ENCODE results near the gene FLVCR2. TPM values are rescaled to one million over a fixed set of nuclear protein-coding genes. Genes with fewer than 3 reads are reported as not detected.

Gene FLVCR2
- polyA plus RNA-seq, 1 of the 3 experiments (the other 2 are of a cell fraction), result 0.05 TPM

GRCh38 chr14:75609116-75609515, 30.7 kb downstream of the FLVCR2 start (continued):
- TF ChIP-seq GATA2 (CRISPR knock-in tag; IDR thresholded peaks at IDR 0.05), result no peak
- TF ChIP-seq IRF3 (IDR thresholded peaks at IDR 0.05; ENCODE audit: low read depth, low read length), result no peak
- TF ChIP-seq NRF1 (IDR thresholded peaks at IDR 0.05; ENCODE audit: low read depth, low read length), result no peak
- no peak for TF ChIP-seq USF2 (IDR thresholded peaks at IDR 0.05; ENCODE audit: borderline replicate concordance, low read depth, low read length)
- TF ChIP-seq RCOR1 (IDR thresholded peaks at IDR 0.05; ENCODE audit: low read length), result no peak
- TF ChIP-seq SIN3A (IDR thresholded peaks at IDR 0.05; ENCODE audit: borderline replicate concordance, low read depth, low read length), result no peak

- peaks cover 42% of the 10 kb centered on the region for H3K27me3 ChIP-seq (ENCODE audit: insufficient read depth)
- no peak overlapping the region for H3K27ac ChIP-seq (ENCODE audit: low read depth in 2 of 2, low read length in 1 of 2)
- no peaks in the 10 kb centered on the region for H3K9me2 ChIP-seq
- no peaks in the 10 kb centered on the region for H3K36me3 ChIP-seq (replicated peaks in 1 of 2; ENCODE audit: control insufficient read depth in 1 of 2, insufficient read depth in 2 of 2, low read length in 1 of 2)
- ChIA-PET POLR2A (no interaction called here), CTCF (interaction anchor here (0.7 to 1.2 kb wide), 3 partner anchors 11 to 99 kb away, joined by 3 to 5 read pairs (median 3); no protein-coding TSS in a partner anchor)
- H3K4me1 ChIP-seq (ENCODE audit: control insufficient read depth in 1 of 2, insufficient read depth in 2 of 2, low read depth in 1 of 2, low read length in 1 of 2), result no peaks in the 10 kb centered on the region
- WGBS (ENCODE audit: low lambda C conversion rate), result 50% methylated on average over 9 of the region's 9 CpGs
- H3K4me3 ChIP-seq (ENCODE audit: low read depth in 2 of 2, low read length in 1 of 2), result no peak overlapping the region
- H3K9ac ChIP-seq, result no peak overlapping the region
- no peaks in the 10 kb centered on the region for H3K79me2 ChIP-seq (ENCODE audit: insufficient read depth)
- no peaks in the 10 kb centered on the region for H3F3A ChIP-seq (replicated peaks; ENCODE audit: insufficient read depth)
- no peak overlapping the region for H3K4me2 ChIP-seq
- TF ChIP-seq USF2 (IDR thresholded peaks at IDR 0.05; ENCODE audit: borderline replicate concordance, low read depth, low read length), result no peak
- no peak for TF ChIP-seq FOSL2 (IDR thresholded peaks at IDR 0.05; ENCODE audit: borderline replicate concordance, low read depth)
- TF ChIP-seq GATA2 (CRISPR knock-in tag; IDR thresholded peaks at IDR 0.05), result no peak
- no peak for TF ChIP-seq CHD2 (IDR thresholded peaks at IDR 0.05; ENCODE audit: low read length, partially characterized antibody)
- no peak for TF ChIP-seq CTCF (IDR thresholded peaks at IDR 0.05)
- no peak for TF ChIP-seq FOXJ3 (CRISPR knock-in tag; IDR thresholded peaks at IDR 0.05)
- TF ChIP-seq MEF2A (IDR thresholded peaks at IDR 0.05; ENCODE audit: borderline replicate concordance, low read depth), result no peak
- no peak for TF ChIP-seq TCF12 (IDR thresholded peaks at IDR 0.05)
- TF ChIP-seq MXI1 (IDR thresholded peaks at IDR 0.05; ENCODE audit: low read depth, low read length), result no peak
- no peak for TF ChIP-seq IRF3 (IDR thresholded peaks at IDR 0.05; ENCODE audit: low read depth, low read length)
- TF ChIP-seq NFIC (IDR thresholded peaks at IDR 0.05; ENCODE audit: borderline replicate concordance), result no peak
- no peak for TF ChIP-seq EP300 (IDR thresholded peaks at IDR 0.05; ENCODE audit: borderline replicate concordance in 1 of 2, low read depth in 1 of 2, low read length in 1 of 2)
- TF ChIP-seq GABPA (IDR thresholded peaks at IDR 0.05; ENCODE audit: low read depth), result no peak
- TF ChIP-seq POLR2AphosphoS5 (IDR thresholded peaks at IDR 0.05; ENCODE audit: low read depth, low read length), result no peak
- H4K20me1 ChIP-seq (ENCODE audit: insufficient read depth), result no peaks in the 10 kb centered on the region
- DNase-seq, result no peak
- no peaks in the 10 kb centered on the region for H3K9me3 ChIP-seq
- H2AFZ ChIP-seq (ENCODE audit: low read depth), result no peak overlapping the region
Measured at GRCh38 chr14:75609606-75610475, 31.4 kb downstream of the FLVCR2 start.

All from SK-N-SH (cell line).